ENCODE data around the gene ARID3A. TPM values are rescaled to one million over a fixed set of nuclear protein-coding genes. Genes with fewer than 3 reads are reported as not detected.

Gene ARID3A
- total RNA-seq, 2 donors from 2014 or later, result 3.8 to 18.7 TPM

DNA sequence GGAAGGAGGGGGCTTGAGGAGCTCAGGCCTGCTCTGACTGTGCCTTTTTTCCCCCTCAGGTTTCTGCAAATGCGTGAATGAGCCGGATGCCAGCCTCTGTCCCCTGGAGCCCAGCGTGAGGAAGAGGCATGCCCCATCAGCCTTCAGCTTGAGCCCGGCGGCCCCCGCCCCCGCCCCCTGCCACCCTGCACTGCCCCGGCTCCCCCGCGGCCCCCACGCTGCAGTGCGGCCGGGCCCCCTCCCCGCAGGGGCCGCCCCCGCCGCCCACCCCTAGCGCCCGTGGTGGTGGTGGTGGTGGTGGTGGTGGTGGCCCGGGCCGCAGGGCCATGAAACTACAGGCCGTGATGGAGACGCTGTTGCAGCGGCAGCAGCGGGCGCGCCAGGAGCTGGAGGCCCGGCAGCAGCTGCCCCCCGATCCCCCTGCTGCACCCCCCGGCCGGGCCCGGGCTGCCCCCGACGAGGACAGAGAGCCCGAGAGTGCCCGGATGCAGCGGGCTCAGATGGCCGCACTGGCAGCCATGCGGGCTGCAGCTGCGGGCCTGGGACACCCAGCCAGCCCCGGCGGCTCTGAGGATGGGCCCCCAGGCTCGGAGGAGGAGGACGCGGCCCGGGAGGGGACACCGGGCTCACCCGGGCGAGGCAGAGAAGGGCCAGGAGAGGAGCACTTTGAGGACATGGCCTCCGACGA, 3.5 kb downstream of the ARID3A start:
- DNase-seq (ENCODE audit: low spot score), result no peak
- peaks cover 21% of the 10 kb centered on the region for H3K4me1 ChIP-seq (replicated peaks)
- no peak overlapping the region for H3K27ac ChIP-seq
- TF ChIP-seq POLR2AphosphoS5 (IDR thresholded peaks at IDR 0.05) (no peak), POLR2A (IDR thresholded peaks at IDR 0.05) (no peak)
- TF ChIP-seq, protein P1, sequence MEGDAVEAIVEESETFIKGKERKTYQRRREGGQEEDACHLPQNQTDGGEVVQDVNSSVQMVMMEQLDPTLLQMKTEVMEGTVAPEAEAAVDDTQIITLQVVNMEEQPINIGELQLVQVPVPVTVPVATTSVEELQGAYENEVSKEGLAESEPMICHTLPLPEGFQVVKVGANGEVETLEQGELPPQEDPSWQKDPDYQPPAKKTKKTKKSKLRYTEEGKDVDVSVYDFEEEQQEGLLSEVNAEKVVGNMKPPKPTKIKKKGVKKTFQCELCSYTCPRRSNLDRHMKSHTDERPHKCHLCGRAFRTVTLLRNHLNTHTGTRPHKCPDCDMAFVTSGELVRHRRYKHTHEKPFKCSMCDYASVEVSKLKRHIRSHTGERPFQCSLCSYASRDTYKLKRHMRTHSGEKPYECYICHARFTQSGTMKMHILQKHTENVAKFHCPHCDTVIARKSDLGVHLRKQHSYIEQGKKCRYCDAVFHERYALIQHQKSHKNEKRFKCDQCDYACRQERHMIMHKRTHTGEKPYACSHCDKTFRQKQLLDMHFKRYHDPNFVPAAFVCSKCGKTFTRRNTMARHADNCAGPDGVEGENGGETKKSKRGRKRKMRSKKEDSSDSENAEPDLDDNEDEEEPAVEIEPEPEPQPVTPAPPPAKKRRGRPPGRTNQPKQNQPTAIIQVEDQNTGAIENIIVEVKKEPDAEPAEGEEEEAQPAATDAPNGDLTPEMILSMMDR (IDR thresholded peaks at IDR 0.05), result no peak
- H3K36me3 ChIP-seq, result no peaks in the 10 kb centered on the region
- H3K9me3 ChIP-seq, result no peaks in the 10 kb centered on the region
- H3K4me3 ChIP-seq, result no peak overlapping the region
- no peaks in the 10 kb centered on the region for H3K27me3 ChIP-seq (replicated peaks; ENCODE audit: insufficient read depth)
- intact Hi-C loops (cut with DNase I), result no loop called here
- 91% methylated on average over 26 of the region's 51 CpGs for WGBS

GRCh38 chr19:929891-930258, 4.0 kb downstream of the ARID3A start:
- TF ChIP-seq, protein P1 (IDR thresholded peaks at IDR 0.05), result no peak
- TF ChIP-seq POLR2AphosphoS5 (IDR thresholded peaks at IDR 0.05) (no peak), POLR2A (IDR thresholded peaks at IDR 0.05) (no peak)
- Histone ChIP-seq H3K36me3 (no peaks in the 10 kb centered on the region), H3K4me1 (replicated peaks) (peaks cover 25% of the 10 kb centered on the region), H3K9me3 (no peaks in the 10 kb centered on the region), H3K27me3 (replicated peaks; ENCODE audit: insufficient read depth) (no peaks in the 10 kb centered on the region), H3K27ac (no peak overlapping the region), H3K4me3 (no peak overlapping the region)
- WGBS, result 96% methylated on average over 6 of the region's 6 CpGs
- no peak for DNase-seq (ENCODE audit: low spot score)
- intact Hi-C loops (cut with DNase I), result no loop called here

GRCh38 chr19:931860-932647, 6.2 kb downstream of the ARID3A start:
- 84% methylated on average over 28 of the region's 32 CpGs for WGBS
- Histone ChIP-seq H3K27ac (peak overlapping the region in 1 of 2 donors; percentile 73), H3K4me1 (replicated peaks) (peaks cover 30% of the 10 kb centered on the region), H3K27me3 (replicated peaks; ENCODE audit: insufficient read depth) (no peaks in the 10 kb centered on the region), H3K9me3 (no peaks in the 10 kb centered on the region), H3K4me3 (no peak overlapping the region), H3K36me3 (no peaks in the 10 kb centered on the region)
- DNase-seq (ENCODE audit: low spot score), result no peak
- TF ChIP-seq POLR2A (IDR thresholded peaks at IDR 0.05) (no peak), POLR2AphosphoS5 (IDR thresholded peaks at IDR 0.05) (no peak)
- TF ChIP-seq, protein P1 (IDR thresholded peaks at IDR 0.05), result no peak
- intact Hi-C loops (cut with DNase I), result no loop called here

- Histone ChIP-seq H3K9me3 (no peaks in the 10 kb centered on the region), H3K4me1 (replicated peaks) (peaks cover 27% of the 10 kb centered on the region), H3K4me3 (no peak overlapping the region), H3K27ac (peak overlapping the region; percentile 67 to 73), H3K36me3 (no peaks in the 10 kb centered on the region), H3K27me3 (replicated peaks; ENCODE audit: insufficient read depth) (no peaks in the 10 kb centered on the region)
- 50% methylated on average over 54 of the region's 54 CpGs for WGBS
- intact Hi-C loops (cut with DNase I), result no loop called here
- DNase-seq (ENCODE audit: low spot score), result no peak
- TF ChIP-seq POLR2A (IDR thresholded peaks at IDR 0.05) (no peak), POLR2AphosphoS5 (IDR thresholded peaks at IDR 0.05) (peak; percentile 19)
- TF ChIP-seq, protein P1 (IDR thresholded peaks at IDR 0.05), result peak in 1 of 4 experiments; percentile 13
Observed at GRCh38 chr19:932648-933552, 7.1 kb downstream of the ARID3A start.
